HK-2 (cell line): Measurements from ENCODE around the gene ADAM30.

Experiments
- DNase-seq: peaks from one replicate; pipeline ENCODE4 v3.0.0-alpha.2; 2018; ENCODE audit not compliant: unreplicated experiment

ADAM30 gene

DNA sequence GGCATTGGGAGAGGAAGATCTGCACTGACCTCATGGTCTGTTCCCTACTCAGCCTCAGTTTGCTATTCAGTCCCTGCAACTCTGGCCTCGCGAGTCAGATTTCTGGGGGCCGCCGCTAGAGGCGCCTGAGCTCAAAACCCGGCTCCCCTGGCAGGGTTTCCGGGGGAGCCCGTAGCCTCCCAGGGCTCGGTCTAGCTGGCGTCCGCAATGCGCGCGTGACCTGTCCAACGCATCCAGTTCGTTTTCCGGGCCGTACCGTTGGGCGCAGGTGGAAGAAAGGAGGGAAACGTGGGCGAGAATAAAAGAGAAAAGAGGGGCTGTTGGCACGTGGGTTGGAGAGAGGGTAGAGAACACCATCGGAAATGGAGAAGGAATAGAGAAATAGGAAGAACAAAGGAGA, at the start of gene ADAM30:
Gene ADAM30 (minus strand): TSS at position 213 of the 400 bp plus-strand sequence. CDS start 179 bp downstream, at position 34.
- DNase-seq = no peak

DNA sequence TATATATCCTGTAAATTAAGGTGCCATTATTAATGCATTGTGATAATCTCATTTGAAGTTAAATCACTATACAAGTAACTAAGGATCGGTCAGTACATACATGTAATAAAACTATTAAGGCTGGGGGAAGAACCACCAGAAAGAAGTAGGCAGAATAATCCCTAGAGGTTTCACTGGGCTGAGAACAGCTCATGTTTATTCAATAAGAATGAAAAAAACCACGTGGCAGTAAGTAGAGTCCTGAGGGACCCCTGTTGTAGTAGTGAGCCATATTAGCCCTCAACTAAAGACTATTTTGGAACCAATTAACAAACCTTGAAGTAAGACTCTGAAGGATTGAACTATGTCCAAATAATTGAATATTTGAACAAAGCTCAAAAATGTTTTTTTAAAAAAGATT, 46.9 kb upstream of the ADAM30 start:
- DNase-seq = no peak

DNA sequence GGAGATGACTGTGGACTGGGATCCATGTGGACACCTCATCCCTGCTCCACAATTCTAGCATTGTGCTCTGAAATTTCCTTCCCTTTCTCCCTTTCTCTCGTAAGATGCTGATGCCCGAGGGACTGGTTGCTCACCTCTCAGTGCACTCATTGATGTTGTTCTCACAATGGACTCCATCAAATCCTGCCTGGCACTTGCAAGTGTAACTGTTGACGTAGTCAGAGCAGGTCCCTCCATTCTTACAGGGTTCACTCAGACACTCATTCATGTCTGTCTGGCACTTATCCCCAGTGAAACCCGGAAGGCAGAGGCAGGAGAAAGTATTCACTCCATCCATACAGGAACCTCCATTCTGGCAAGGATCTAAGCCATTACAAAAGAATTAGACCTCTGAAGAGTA, 45.1 kb upstream of the ADAM30 start:
- no peak for DNase-seq

DNA sequence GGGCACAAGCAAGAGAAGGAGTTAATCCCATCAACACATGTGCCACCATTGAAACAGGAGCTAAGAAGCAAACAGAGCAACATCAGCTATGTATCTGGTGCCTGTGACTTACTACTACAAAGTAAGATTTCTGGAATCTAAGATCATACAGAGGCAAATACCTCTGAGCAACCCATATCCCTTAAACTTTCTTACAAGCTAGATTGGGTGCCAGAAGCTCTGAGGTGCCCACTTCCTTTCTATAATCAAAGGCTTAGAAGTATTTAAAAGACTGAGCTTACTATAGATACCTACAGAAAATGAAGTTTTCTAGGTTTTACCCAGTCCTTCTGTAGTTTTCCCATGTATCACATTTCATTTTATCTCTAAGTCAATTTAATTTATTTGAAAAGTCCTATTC, 44.4 kb upstream of the ADAM30 start:
- DNase-seq = no peak

- no peak for DNase-seq
Observed at GRCh38 chr1:119937198-119937597, 40.9 kb upstream of the ADAM30 start.

DNA sequence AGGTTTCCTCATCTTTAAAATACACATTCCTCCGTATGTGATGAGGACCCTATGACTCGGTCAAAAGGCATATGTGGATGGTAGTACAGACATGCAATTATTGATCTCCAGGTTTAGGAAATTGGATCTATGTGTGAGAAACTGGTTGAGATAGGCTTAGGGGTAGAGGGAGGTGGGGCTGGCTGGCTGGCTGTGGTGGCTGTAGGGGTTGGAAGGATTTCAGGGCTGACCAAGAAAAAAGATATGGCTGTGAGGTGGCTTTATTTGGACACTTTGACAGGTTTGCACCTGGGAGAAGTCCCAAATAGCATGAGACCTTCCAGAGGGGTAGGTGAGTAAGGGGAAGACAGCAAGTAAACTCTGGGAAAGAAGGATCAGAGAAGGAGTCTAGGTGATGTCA, 39.6 kb upstream of the ADAM30 start:
- DNase-seq = no peak

DNA sequence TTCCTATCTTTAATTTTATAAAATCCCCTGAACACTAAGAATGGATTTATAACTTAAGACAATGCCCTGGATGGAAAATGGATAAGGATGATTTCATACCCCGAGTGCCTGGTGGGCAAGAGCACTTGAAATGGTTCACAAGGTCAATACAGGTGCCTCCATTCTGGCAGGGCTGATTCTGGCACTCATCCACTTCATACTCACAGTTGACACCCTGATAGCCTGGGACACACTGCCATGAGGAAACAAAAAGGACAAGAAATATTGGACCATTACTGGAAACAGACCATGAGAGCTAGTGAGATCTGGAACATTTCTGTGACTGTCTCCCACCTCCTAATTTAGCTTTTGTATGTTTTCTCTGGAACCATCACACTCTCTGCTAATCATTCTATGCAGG, 39.1 kb upstream of the ADAM30 start:
- DNase-seq = no peak

DNA sequence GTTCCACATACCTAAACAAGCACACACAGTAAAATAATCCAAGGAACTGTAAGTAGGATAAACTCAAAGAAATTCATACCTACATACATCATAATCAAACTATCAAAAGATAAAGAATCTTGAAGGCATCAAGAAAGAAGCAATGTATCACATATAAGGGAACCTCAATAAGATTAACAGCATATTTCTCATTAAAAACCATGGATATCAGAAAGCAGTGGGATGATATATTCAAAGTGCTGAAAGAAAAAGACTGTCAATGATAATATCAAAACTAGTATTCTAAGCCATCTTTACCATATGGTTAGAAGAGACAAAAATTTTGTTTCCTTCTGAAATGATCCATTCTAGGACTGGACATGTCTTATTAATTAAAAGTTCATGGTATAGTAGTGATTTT, 37.1 kb upstream of the ADAM30 start:
- DNase-seq = no peak

DNA sequence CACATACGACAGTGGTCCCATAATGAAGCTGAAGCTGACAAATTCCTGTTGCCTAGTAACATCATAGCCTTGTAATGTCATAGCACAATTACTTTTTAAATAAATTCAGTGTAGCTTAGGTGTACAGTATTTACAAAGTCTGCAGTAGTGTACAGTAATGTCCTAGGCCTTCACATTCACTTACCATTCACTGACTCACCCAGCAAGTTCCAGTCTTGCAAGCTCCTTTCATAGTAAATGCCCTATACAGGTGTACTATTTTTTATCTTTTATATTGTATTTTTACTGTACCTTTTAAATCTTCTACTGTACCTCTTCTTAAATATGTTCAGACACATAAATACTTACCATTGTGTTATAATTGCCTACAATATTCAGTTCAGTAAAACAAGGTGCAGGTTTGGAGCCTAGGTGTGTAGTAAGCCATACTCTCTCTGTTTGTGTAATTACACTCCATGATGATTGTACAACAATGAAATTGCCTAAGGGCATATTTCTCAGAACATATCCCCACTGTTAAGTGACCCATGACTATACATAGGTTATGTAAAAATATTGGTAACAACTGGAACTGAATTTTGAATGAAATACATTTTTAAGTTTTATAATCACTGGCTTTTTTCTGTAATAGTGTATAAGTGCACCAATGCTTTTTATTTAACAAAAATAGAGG, 33.5 kb upstream of the ADAM30 start:
- no peak for DNase-seq

DNA sequence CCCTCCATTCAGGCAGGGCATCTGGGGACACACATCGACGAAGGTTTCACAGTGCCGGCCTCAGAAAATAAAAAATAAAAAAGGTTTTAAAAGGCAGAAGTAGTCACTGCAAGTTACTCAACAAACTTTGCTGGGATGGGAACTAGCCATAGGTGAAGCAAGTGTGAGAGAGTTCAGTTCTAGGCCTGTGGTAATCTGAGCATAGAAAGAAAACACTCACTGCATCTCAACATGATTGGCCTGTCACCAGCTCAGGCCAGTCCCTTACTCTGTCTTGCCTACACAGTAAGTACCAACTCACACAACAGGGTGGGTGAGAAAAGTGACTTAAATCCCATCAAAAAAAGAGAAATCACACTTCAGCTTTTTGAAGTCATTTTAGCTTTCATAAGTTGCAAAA, 30.2 kb upstream of the ADAM30 start:
- no peak for DNase-seq

DNA sequence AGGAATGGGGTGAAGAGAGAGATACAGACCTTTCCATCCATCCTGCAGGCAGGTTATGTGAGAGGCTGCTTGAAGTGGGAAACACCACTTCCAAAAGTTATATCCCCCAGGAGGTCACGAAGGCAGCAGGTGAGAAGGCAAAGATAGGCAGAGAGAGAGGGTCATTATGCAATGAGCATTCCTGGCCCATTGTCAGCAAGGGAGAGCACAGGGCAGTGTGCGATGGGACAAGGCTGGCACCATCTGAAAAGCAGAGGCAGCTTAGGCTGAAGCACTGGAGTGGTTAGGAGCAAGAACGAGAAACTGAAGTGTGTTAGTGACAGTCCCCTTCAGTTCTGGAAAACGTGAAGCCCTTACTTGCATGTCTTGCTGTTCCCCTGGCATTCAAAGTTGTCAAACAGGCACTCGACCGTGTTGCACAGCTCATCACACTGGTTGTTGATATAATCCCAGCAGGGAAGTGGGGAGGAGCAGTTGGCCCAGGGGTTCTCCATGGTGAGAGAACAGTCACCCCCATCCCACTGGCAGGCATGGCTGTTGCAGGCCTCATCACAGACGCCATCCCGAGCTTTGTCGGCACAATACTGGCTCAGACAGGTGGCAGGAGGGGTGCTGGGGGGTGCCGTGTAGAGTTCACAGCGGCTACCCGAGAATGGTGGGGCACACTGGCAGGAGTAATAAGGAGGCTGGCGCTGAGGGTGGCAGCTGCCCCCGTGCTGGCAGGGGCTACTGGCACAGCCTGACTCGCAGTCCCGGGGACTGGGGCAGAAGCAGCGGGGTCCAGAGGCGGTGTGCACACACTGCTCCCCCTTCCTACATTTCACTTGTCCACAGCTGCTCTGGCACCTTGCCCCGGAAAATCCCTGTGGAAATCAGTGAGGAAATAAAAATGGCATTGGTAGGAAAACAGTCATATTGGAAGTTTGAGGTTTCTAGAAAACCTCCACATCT, 28.9 kb upstream of the ADAM30 start:
- no peak for DNase-seq

GRCh38 chr1:119920104-119920968, 24.0 kb upstream of the ADAM30 start:
- DNase-seq = no peak

- no peak for DNase-seq
Observed at GRCh38 chr1:119919241-119919640, 22.9 kb upstream of the ADAM30 start.

- DNase-seq = no peak
Observed at GRCh38 chr1:119918301-119918700, 22.0 kb upstream of the ADAM30 start.

GRCh38 chr1:119917304-119918055, 21.2 kb upstream of the ADAM30 start:
- DNase-seq = no peak

GRCh38 chr1:119915517-119915916, 19.2 kb upstream of the ADAM30 start:
- DNase-seq = no peak

- no peak for DNase-seq
Observed at GRCh38 chr1:119914071-119914470, 17.8 kb upstream of the ADAM30 start.

DNA sequence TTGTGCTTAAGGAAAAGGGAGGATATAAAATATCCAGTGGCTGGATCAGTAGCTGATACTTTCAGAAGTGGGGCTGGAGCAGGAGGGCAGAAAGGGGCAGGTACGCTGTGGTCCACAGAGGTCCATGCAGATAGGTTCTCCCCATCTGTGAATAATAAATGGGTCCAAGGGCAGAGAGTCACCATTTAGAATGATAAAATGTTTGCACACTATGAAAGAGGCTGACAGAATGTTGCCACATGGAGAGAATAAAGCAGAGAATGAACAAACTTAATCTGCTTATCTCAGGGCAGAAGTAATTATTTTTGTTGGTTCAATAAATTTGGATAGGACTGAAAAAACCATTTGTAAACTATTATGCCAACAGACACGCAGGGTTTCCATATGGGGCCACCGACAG, 16.6 kb upstream of the ADAM30 start:
- no peak for DNase-seq

- DNase-seq = no peak
Observed at GRCh38 chr1:119911775-119912174, 15.5 kb upstream of the ADAM30 start.

DNA sequence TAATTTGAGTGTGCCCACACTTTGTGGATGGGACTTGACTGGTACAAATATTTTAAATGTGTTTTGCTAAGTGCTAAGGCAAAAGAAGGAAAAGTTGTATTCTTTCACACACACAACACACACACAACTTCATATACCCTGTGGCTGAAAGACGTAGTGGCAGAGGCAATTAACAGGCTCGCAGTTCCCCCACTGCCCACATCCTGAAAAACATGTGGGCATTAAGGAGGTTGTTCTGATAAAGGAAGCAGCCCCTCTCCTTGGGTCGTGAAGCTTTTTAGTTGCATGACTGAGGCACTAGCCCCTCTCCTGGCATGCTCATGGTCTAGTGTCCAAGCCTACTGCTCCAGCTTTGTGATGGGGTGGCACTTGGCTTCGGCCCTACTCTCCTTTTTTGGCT, 14.3 kb upstream of the ADAM30 start:
- DNase-seq = no peak

DNA sequence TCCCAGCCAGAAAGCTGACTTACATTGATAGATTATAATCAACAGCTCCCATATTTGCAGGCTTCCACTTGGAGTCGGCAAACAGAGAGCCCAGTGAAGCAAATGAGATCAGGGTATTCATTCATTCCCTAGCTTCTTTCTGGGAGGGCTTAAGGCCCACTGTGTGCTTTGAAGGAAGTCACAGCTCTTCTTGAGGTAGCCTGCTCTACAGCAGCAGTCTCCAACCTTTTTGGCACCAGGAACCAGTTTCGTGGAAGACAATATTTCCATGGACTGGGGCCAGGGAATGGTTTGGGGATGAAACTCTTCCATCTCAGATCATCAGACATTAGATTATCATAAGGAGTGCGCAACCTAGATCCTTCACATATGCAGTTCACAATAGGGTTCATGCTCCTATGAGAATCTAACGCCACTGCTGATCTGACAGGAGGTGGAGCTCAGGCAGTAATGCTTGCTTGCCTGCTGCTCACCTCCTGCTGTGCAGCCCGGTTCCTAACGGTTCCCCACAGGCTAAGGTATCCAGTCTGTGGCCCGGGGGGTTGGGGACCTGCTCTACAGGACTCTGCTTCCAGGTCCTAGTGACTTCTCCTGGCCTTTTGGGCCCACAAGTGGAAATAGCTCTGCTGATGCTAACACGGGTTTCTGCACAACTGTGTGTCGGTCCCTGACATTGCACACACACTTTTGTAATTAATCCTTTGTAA, 13.7 kb upstream of the ADAM30 start:
- no peak for DNase-seq
